ENCODE measurements around the gene EGFL7. TPM values are rescaled to one million over a fixed set of nuclear protein-coding genes. Genes with fewer than 3 reads are reported as not detected.

Gene EGFL7
- polyA plus RNA-seq, 3 donors, result 1.3 to 2.8 (median 2.2) TPM

GRCh38 chr9:136684799-136685198, 22.1 kb downstream of the EGFL7 start:
- Histone ChIP-seq H3K4me1 (ENCODE audit: control insufficient read depth in 1 of 2, insufficient read depth in 2 of 2, low read length in 2 of 2) (peaks cover 37 to 56% of the 10 kb centered on the region in 2 donors), H3K79me2 (ENCODE audit: insufficient read depth, low read length) (peaks cover 66% of the 10 kb centered on the region), H3K9ac (ENCODE audit: insufficient read depth, low read length, poor library complexity, severe bottlenecking) (no peak overlapping the region), H3K9me3 (replicated peaks in 1 of 2; ENCODE audit: control insufficient read depth in 1 of 2, insufficient read depth in 1 of 2, low read length in 2 of 2) (no peaks in the 10 kb centered on the region), H3K27me3 (ENCODE audit: control insufficient read depth in 2 of 2, insufficient read depth in 2 of 2, low read length in 2 of 2) (no peaks in the 10 kb centered on the region), H3K4me2 (replicated peaks; ENCODE audit: extremely low read depth, low read length, poor library complexity, severe bottlenecking) (peak overlapping the region; percentile 98), H3K36me3 (replicated peaks in 1 of 2; ENCODE audit: control insufficient read depth in 1 of 2, insufficient read depth in 2 of 2, low read length in 2 of 2) (peaks cover 0 to 13% of the 10 kb centered on the region in 2 donors), H4K20me1 (ENCODE audit: insufficient read depth, low read length) (peaks cover 55% of the 10 kb centered on the region), H3K4me3 (replicated peaks in 1 of 3; ENCODE audit: low read depth in 2 of 3, low read length in 3 of 3) (peak overlapping the region in 1 of 3 experiments; percentile 97), H3K27ac (ENCODE audit: low read depth in 1 of 2, low read length in 2 of 2) (peak overlapping the region in 1 of 2 donors; percentile 16), H2AFZ (ENCODE audit: insufficient read depth, low read depth, low read length, poor library complexity, severe bottlenecking) (no peak overlapping the region)
- Mint-ChIP-seq H3K4me1 (peaks cover 37% of the 10 kb centered on the region), H3K27ac (no peak overlapping the region), H3K36me3 (peaks cover 0 to 12% of the 10 kb centered on the region in 2 donors), H3K4me3 (no peak overlapping the region), H3K9me3 (peaks cover 0 to 3% (median 0%) of the 10 kb centered on the region in 7 donors), H3K27me3 (ENCODE audit: low read depth in 3 of 3) (no peaks in the 10 kb centered on the region)
- intact Hi-C loops (cut with micrococcal nuclease), result loop anchor here (5.0 kb wide), 2 partner anchors 43 to 197 kb away; no protein-coding TSS in a partner anchor
- DNase-seq, result no peak
- 87% methylated on average over 10 of the region's 15 CpGs for WGBS (ENCODE audit: insufficient coverage)
- TF ChIP-seq, protein P1, sequence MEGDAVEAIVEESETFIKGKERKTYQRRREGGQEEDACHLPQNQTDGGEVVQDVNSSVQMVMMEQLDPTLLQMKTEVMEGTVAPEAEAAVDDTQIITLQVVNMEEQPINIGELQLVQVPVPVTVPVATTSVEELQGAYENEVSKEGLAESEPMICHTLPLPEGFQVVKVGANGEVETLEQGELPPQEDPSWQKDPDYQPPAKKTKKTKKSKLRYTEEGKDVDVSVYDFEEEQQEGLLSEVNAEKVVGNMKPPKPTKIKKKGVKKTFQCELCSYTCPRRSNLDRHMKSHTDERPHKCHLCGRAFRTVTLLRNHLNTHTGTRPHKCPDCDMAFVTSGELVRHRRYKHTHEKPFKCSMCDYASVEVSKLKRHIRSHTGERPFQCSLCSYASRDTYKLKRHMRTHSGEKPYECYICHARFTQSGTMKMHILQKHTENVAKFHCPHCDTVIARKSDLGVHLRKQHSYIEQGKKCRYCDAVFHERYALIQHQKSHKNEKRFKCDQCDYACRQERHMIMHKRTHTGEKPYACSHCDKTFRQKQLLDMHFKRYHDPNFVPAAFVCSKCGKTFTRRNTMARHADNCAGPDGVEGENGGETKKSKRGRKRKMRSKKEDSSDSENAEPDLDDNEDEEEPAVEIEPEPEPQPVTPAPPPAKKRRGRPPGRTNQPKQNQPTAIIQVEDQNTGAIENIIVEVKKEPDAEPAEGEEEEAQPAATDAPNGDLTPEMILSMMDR (IDR thresholded peaks at IDR 0.05), result no peak

GRCh38 chr9:136685216-136685615, 22.5 kb downstream of the EGFL7 start:
- peaks cover 0 to 3% (median 0%) of the 10 kb centered on the region in 7 donors for H3K9me3 Mint-ChIP-seq
- H3K4me1 Mint-ChIP-seq, result peaks cover 33% of the 10 kb centered on the region
- no peak for DNase-seq
- WGBS (ENCODE audit: insufficient coverage), result 83% methylated on average over 3 of the region's 7 CpGs
- H2AFZ ChIP-seq (ENCODE audit: insufficient read depth, low read depth, low read length, poor library complexity, severe bottlenecking), result no peak overlapping the region
- peaks cover 51% of the 10 kb centered on the region for H4K20me1 ChIP-seq (ENCODE audit: insufficient read depth, low read length)
- peak overlapping the region; percentile 98 for H3K4me2 ChIP-seq (replicated peaks; ENCODE audit: extremely low read depth, low read length, poor library complexity, severe bottlenecking)
- H3K36me3 ChIP-seq (replicated peaks in 1 of 2; ENCODE audit: control insufficient read depth in 1 of 2, insufficient read depth in 2 of 2, low read length in 2 of 2), result peaks cover 0 to 13% of the 10 kb centered on the region in 2 donors
- H3K9me3 ChIP-seq (replicated peaks in 1 of 2; ENCODE audit: control insufficient read depth in 1 of 2, insufficient read depth in 1 of 2, low read length in 2 of 2), result no peaks in the 10 kb centered on the region
- intact Hi-C loops (cut with micrococcal nuclease), result loop anchor here (5.0 kb wide), 2 partner anchors 42 to 198 kb away; no protein-coding TSS in a partner anchor
- H3K36me3 Mint-ChIP-seq, result peaks cover 0 to 12% of the 10 kb centered on the region in 2 donors
- H3K4me3 ChIP-seq (replicated peaks in 1 of 3; ENCODE audit: low read depth in 2 of 3, low read length in 3 of 3), result peak overlapping the region in 1 of 3 experiments; percentile 97
- peak overlapping the region in 3 of 7 donors; percentile 13 to 88 (median 58) for H3K27ac Mint-ChIP-seq
- H3K9ac ChIP-seq (ENCODE audit: insufficient read depth, low read length, poor library complexity, severe bottlenecking), result peak overlapping the region; percentile 96
- peak overlapping the region in 1 of 2 donors; percentile 12 for H3K4me3 Mint-ChIP-seq
- H3K79me2 ChIP-seq (ENCODE audit: insufficient read depth, low read length), result peaks cover 66% of the 10 kb centered on the region
- no peaks in the 10 kb centered on the region for H3K27me3 ChIP-seq (ENCODE audit: control insufficient read depth in 2 of 2, insufficient read depth in 2 of 2, low read length in 2 of 2)
- TF ChIP-seq, protein P1 (IDR thresholded peaks at IDR 0.05), result no peak
- H3K27ac ChIP-seq (ENCODE audit: low read depth in 1 of 2, low read length in 2 of 2), result peak overlapping the region; percentile 89 to 92
- H3K27me3 Mint-ChIP-seq (ENCODE audit: low read depth in 3 of 3), result no peaks in the 10 kb centered on the region
- peaks cover 33 to 52% of the 10 kb centered on the region in 2 donors for H3K4me1 ChIP-seq (ENCODE audit: control insufficient read depth in 1 of 2, insufficient read depth in 2 of 2, low read length in 2 of 2)
